Keratinocyte (primary cell): ENCODE data around the gene ANKRD49.

Experiments
- EZH2 ChIP-seq: IDR thresholded peaks from one replicate; pipeline ENCODE4 v1.6.1; 2012; ENCODE audit warnings: inconsistent platforms, mild to moderate bottlenecking, low read length, moderate library complexity
- TF ChIP-seq, protein P1 (sequence below), 3 experiments: IDR thresholded peaks in 1 of 3; conservative IDR thresholded peaks in 1 of 3; optimal IDR thresholded peaks in 1 of 3; 2 replicates in 2 of 3; 3 replicates in 1 of 3; pipeline versions ENCODE3 to v1.5.1; 2011; ENCODE audit warnings: low read length in 3 of 3, mild to moderate bottlenecking in 3 of 3, moderate library complexity in 2 of 3, control low read depth in 1 of 3, inconsistent platforms in 1 of 3; ENCODE audit not compliant: insufficient read depth in 2 of 3; ENCODE audit errors: extremely low read depth in 1 of 3

DNA sequence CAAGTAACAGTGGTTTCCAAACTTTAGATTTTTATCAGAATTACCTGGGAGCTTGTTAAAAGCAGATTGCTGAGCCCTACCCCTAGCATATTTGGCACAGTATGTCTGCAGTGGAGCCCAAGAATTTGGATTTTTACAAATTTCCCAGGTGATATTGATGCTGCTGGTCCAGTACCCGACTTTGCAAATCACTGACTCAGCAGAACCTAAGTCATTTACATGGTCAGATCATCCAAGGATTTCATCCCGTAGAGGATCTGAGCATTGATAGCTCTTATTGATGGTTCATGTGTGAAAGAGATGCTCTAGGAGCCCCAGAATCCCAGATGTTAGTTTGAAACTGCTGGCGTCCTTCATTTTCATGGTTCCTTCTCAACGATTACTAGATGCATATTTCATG lies 24.5 kb downstream of the ANKRD49 start:
- TF ChIP-seq, protein P1, sequence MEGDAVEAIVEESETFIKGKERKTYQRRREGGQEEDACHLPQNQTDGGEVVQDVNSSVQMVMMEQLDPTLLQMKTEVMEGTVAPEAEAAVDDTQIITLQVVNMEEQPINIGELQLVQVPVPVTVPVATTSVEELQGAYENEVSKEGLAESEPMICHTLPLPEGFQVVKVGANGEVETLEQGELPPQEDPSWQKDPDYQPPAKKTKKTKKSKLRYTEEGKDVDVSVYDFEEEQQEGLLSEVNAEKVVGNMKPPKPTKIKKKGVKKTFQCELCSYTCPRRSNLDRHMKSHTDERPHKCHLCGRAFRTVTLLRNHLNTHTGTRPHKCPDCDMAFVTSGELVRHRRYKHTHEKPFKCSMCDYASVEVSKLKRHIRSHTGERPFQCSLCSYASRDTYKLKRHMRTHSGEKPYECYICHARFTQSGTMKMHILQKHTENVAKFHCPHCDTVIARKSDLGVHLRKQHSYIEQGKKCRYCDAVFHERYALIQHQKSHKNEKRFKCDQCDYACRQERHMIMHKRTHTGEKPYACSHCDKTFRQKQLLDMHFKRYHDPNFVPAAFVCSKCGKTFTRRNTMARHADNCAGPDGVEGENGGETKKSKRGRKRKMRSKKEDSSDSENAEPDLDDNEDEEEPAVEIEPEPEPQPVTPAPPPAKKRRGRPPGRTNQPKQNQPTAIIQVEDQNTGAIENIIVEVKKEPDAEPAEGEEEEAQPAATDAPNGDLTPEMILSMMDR (optimal IDR thresholded peaks at IDR 0.05 in 1 of 3, IDR thresholded peaks at IDR 0.05 in 1 of 3, conservative IDR thresholded peaks at IDR 0.05 in 1 of 3; ENCODE audit: extremely low read depth in 1 of 3, insufficient read depth in 2 of 3, low read length in 3 of 3): no peak
- no peak for TF ChIP-seq EZH2
